Activated T-cell treated with anti-CD3 and anti-CD28 coated beads for 24 hours (primary cell): ENCODE results near the gene HIF1AN.
"Not testable (repeated sequence)": the region's sequence is repeated elsewhere in the genome, so short reads cannot be mapped to it uniquely, and the experiment has no call there.

ENCODE experiments used
- DNase-seq: peaks from one replicate; pipeline ENCODE4 v3.0.0-alpha.2; 2020; ENCODE audit warnings: low read depth

HIF1AN gene

DNA sequence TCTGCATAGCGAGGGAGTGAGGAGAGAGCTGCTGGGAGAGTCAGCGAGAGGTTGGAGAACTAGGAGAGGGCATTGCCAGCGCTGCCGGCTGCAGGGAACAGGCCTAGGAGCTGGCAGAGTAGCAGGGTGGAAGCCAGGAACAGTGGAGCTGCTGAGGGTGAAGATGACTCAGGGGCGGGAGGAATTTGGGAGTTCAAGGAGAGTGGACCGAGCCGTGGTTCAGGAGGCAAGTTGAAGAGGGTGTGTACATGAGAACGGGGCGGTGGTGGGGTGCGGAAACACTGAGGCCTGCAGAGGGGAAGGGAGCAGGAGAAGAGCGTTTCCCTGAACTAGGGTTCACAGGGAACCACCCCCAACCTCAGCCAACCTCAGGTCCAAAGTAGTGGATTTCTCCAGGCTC is 31.5 kb downstream of the HIF1AN start:
- DNase-seq, result no peak

DNA sequence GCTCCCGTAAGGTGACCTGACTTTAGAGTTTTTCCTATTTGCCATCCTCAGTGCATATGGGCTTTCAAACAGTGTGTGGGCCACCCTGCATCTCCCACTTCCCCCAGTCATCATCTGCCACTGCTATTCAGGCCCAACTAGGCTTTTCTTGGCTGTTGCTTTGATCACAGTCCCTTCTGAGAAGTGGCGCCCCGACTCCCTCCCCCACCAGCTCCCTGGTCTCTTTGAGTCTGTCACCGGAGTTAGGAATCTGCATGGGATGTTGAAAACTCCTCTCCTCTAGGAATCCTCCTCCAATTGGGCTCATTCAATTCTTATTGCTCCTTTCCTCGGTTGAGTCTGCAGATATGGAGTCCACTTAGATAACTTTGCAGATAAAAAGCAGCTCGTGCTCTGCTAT is 32.1 kb downstream of the HIF1AN start:
- no peak for DNase-seq

DNA sequence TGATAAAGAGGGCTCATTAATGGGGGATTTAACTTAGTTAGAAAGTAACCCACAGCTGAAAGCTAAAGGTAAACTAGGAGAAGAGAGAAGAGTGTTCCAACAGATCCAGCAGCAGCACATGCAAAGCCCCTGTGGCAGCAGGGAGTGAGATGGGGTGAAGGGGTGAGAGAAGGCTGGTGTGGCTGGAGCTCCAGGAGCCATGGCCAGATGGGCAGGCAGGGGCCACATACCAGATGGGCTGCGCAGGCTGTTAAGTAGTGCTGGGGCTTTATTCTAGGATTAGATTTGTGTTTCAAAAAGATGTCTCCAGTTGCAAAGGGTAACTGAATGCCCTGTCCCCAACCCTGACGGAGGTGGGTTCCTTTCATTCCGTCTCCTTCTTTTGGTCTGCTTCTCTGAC is 33.2 kb downstream of the HIF1AN start:
- no peak for DNase-seq

DNA sequence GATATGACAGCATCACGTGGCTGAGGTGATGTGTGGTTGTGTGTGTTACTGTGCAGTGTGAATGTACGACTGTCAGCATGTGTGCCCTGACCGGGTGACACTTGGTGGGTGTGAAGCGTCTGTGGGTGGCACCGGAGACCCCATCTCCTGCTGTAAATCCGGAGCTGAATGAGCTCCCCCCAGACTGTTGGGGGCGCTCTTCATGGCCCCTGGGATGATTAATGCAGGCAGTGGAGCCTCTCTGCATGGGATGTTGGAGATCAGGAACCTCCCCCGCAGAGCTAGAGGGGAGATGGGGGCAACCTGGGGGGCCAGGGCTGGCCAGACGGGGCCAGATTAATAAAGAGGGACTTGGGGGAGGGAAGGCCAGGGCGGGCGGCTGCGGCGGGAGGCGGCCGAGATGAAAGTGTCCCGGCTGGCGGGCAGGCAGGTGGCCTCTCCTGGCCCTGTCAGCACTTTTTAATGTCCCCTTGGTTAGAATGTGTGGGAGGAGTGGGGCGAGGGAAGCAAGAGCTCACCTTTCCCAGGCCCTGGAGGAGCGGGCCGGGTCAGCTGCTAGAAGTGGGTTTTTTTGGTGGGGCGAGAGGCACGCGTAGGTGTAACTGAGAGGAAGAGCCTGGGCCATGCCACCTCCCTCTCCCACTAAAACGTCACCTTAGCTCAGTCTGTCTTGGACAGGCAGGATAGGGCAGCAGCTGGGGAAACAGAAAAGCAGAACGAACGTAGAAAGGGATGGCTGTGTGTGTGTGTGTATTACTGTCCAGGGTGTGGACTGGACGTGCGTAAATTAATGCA is 34.1 kb downstream of the HIF1AN start:
- DNase-seq, result no peak

DNA sequence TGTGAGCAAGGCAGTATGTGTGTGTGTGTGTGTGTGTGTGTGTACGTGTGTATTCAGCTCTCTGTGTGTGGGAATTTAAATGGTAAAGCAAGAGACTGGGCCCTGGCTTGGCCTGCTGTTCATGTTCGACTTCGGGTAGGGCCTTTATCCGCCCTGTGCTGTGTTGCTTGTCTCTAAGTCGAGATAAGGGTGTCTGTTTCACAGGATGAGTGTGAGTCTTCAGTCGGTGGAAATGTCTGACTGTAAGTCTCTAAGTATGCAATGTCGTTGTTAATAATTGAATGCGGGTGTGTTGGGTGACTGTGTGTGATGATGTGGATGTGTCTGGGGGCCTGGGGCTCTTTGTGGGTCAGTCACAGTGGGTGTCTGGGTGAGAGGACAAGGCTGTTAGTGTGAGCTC is 34.8 kb downstream of the HIF1AN start:
- DNase-seq, result no peak

DNA sequence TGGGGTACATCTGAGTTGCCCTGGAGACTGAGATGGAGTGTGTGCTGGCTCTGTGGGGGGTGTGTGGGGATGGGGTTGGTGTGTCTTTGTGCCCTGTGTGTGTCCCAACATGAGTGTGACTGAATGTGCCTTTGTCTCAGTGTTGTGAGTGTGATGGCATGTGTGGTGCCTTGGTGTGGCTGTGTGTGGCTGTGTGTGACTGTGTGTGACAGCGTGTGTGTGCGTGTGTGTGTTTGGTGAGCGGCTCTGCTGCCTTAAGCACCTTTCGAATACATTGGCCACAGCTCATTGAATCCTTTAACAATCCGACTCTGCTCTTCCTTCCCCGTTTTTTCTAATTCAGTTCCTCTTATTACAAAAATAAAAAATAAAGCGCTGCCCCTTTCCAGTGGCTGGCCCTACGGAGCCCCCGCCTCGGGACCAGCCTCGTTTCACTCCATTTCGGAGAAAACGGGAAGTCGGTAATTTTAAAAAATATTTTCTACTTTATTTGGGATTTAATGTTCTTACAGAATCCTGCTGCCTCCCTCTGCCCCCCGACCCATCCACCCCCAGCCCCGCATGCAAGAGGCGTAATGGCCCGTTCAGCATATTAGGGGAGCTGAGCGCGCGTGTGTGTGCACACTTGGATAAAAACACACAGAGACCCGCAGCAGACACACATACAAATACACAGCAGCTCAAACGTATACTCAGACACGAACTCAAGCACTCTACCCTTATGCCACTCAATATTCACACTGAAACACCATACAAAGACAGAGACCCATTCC is 35.5 kb downstream of the HIF1AN start:
- DNase-seq, result no peak

DNA sequence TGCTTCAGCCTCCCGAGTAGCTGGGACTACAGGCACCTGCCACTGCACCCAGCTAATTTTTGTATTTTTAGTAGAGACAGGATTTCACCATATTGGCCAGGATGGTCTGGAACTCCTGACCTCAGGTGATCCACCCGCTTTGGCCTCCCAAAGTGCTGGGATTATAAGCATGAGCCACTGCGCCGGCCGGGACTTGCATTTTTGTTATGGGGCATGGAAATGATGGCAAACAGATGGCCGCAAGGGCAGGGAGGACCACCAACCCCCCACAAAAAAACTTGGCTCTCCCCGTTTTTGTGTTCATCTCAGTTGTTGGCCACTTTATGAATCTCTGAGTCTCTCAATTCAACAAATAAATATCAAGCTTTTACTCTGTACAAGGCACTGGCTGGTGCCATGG is 39.4 kb downstream of the HIF1AN start:
- not testable (repeated sequence) for DNase-seq

DNA sequence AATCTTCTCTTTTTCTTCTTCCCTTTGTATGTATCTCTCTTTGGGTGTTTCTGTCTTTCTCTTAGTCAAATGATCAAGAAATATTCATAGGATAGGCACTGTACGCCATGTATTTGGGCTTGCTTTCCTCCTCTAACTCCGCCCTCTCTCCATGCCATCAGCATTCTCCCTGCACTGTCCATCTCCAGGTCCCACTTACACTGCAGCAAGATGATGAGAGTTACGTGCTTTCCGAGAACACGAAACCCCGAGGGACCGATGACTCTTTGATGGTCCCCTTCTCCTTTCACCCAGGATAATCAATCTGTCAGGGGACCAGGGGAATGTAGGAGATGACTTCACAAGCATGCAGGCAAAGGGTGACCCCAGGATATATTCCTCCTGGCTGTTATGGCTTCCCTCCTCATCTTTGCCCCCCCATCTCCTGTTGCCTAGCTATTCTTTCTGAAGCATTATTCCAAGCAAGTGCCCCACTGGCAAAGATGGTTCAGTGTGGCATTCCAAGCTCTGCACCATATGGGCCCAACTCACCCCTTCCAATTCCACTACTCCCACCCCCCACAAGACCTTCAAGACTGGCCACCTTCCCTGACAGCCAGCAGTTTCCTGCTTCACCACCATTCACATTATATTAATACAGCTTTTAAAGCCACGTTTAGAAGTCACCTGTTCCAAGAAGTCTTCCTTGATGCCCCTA is 40.0 kb downstream of the HIF1AN start:
- DNase-seq, result no peak

DNA sequence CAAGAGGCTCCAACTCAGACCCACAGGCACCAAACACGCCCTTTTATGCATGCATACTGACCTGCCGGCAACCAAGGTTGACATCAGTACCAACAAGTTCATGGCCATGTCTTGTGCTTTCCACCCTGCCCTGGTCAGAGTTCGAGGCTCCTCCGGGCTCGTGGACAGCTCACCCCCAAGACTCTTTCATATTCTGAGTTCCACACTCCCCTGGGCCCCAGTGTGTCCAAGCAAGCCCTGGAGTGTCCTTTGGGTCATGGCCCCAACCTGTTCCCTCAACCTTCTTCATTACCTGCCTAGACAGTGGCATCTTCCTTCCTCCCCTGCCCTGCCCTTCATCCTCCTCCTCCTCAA is 40.5 kb downstream of the HIF1AN start:
- DNase-seq, result no peak

DNA sequence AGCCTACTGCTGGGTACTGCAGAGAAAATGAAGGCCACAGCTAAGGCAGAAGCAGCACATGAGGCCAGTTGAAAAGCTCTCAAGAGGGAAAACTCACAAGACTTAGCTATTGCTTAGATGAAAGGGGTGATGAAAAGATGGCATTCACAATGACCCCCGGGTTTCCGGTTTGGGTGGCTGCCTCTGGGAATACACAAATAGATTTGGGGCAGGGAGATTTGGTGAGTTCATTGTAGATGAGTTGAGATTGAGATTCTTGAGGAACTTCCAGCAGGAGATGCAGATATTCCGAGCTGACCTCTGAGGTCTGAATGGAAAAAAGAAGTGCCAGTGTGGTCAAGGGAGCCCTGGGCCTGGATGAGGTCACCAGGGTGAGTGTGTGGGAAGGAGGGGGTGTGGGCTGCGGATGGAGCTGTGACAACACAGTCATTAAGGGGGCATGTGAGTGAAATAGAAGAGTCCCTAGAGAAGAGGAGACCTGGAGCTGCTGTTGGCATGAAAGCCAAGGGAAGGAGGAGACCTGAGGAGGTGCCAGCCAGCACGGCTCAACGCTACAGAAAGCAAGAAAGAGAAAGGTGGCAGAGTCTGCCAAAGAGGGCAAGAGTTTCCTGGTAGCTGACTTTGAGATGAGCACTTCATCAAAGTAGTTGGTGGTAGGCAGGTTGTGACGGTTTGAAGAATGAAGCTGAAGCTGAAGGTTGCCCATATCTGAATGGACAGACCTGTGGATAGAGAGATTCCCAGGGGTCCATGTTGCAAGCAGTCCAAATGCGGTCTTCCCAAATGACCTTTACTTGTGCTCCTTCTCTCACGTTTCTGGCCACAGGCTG is 43.7 kb downstream of the HIF1AN start:
- DNase-seq, result no peak

DNA sequence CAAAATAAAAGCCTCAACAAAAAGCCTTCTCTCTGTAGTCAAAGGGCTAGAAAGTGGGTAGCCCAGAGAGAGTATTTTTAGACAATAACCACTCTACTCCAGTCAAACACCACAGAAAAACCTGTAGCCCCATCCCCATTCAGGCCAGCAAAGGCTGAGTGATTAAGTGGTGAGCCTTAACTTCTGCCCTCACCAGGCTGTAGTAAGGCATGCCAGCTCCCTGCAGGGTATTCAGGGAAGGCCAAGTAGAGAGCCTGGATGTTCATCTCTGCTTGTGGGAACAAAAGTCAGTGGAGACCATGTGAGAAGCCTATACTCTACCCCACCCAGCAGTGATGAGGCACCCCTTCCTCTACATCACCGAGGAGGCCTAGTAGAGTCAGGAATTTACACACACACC is 51.2 kb downstream of the HIF1AN start:
- DNase-seq, result no peak

DNA sequence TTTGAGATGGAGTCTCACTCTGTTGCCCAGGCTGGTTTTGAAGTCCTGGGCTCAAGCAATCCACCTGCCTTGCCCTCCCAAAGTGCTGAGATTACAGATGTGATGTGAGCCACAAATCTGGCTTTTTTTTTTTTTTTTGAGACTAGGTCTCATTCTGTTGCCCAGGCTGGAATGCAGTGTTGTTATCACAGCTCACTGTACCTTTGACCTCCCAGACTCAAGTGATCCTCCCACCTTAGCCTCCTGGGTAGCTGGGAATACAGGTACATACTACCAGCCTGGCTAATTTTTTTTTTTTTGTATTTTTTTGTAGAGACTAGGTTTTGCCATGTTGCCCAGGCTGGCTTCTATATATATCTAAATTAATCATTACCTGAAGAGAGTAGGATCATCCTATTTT is 62.4 kb downstream of the HIF1AN start:
- no peak for DNase-seq

DNA sequence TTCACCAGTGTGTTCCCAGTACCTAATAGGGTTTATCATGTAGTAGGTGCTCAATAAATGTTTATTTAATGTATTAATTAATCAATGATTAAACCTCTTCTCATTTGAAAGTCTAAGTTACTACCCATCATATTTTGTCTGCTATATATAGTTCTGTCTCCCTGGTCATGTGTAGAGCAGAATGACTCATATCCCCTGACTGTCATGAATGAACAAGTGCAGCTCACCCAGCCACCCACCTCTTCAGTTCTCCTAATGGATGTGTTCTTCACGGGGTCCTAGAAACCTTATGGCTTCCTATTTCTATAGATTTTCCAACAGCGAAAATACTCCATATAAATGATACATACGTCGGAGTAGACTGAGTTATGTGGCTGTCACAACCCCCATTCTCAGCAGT is 64.5 kb downstream of the HIF1AN start:
- no peak for DNase-seq

DNA sequence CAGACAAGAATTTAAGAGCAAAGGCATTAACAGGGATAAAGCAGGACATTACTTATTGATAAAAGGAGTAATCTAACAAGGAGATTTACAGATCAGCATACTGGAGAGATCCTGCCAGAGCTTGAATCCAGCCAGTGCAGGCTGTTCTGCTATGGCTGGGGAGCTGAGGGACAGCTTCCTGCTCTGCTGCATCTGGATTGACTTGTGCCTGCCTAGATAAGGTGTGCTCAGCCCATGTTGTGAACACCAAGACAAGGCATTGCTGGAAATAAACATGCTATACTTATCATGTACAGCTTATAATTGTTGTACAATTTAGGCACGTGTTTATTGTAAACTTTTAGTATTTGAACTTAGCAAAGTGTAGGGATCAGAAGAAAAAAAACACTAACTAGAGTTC is 71.7 kb downstream of the HIF1AN start:
- DNase-seq, result no peak
